Colonic mucosa (tissue), 4 donors: ENCODE results near the gene PLCB1. TPM values are rescaled to one million over a fixed set of nuclear protein-coding genes. Genes with fewer than 3 reads are reported as not detected.

Experiments
- DNase-seq: peaks from one replicate; pipeline ENCODE4 v3.0.0-alpha.2; 2020
- H3K27ac ChIP-seq: fragments of 200-600 bp; one replicate; pipeline ENCODE4 v1.8.0; 2021
- H3K27me3 ChIP-seq: fragments of 200-600 bp; one replicate; pipeline ENCODE4 v1.8.0; 2021
- H3K36me3 ChIP-seq: fragments of 200-600 bp; one replicate; pipeline ENCODE4 v1.8.0; 2021
- H3K4me1 ChIP-seq: fragments of 200-600 bp; one replicate; pipeline ENCODE4 v1.8.0; 2021; ENCODE audit warnings: mild to moderate bottlenecking
- H3K4me3 ChIP-seq: fragments of 200-600 bp; one replicate; pipeline ENCODE4 v1.8.0; 2021
- H3K9ac ChIP-seq, 2 donors: one replicate each; pipeline ENCODE4 v1.7.0; 2013; ENCODE audit warnings: control low read depth in 2 of 2, low read depth in 2 of 2, low read length in 2 of 2
- H3K9me3 ChIP-seq: fragments of 200-600 bp; one replicate; pipeline ENCODE4 v1.8.0; 2021
- CTCF ChIP-seq: fragments of 200-600 bp; IDR thresholded peaks from one replicate; pipeline ENCODE4 v1.8.0; 2022; ENCODE audit warnings: antibody characterized with exemption, mild to moderate bottlenecking
- intact Hi-C: fragments of 100-400 bp; cut with DNase I; formaldehyde crosslinking; loops from one replicate; pipeline ENCODE4 v1.14.1; 2022
- total RNA-seq, 2 donors: library from RNA; stranded (reverse); fragmentation: NEBNext Ultra II Directional in 1 of 2; extraction: Animal tissue kit (Norgen Biotek cat#: 25700) in 1 of 2; gene quantifications; one replicate each; pipeline ENCODE4 v1.2.1, GENCODE V29; 2021
- donor health status: healthy.
- donor health status: DM: no; HTN: no; CAD: no.
- donor health status: DM: no; HTN: no; CAD: no.

Gene PLCB1
- total RNA-seq, 2 donors from 2014 or later = 8.3 to 9.6 TPM

- Histone ChIP-seq H3K36me3 (no peaks in the 10 kb centered on the region), H3K4me1 (no peaks in the 10 kb centered on the region), H3K27me3 (no peaks in the 10 kb centered on the region), H3K9ac (no peak overlapping the region), H3K4me3 (no peak overlapping the region), H3K9me3 (no peaks in the 10 kb centered on the region), H3K27ac (no peak overlapping the region)
- TF ChIP-seq CTCF = no peak
- intact Hi-C loops = no loop called here
- DNase-seq = no peak
Measured at GRCh38 chr20:8334641-8335040, 202.6 kb downstream of the PLCB1 start.

- Histone ChIP-seq H3K9ac (no peak overlapping the region), H3K27me3 (no peaks in the 10 kb centered on the region), H3K27ac (no peak overlapping the region), H3K4me1 (no peaks in the 10 kb centered on the region), H3K36me3 (no peaks in the 10 kb centered on the region), H3K9me3 (no peaks in the 10 kb centered on the region), H3K4me3 (no peak overlapping the region)
- TF ChIP-seq CTCF = no peak
- no peak for DNase-seq
- intact Hi-C loops = no loop called here
Measured at GRCh38 chr20:8335059-8335458, 203.0 kb downstream of the PLCB1 start.

- Histone ChIP-seq H3K4me1 (no peaks in the 10 kb centered on the region), H3K4me3 (no peak overlapping the region), H3K27me3 (no peaks in the 10 kb centered on the region), H3K27ac (no peak overlapping the region), H3K36me3 (no peaks in the 10 kb centered on the region), H3K9ac (no peak overlapping the region), H3K9me3 (no peaks in the 10 kb centered on the region)
- DNase-seq = no peak
- no peak for TF ChIP-seq CTCF
- intact Hi-C loops = no loop called here
Measured at GRCh38 chr20:8335495-8336195, 203.6 kb downstream of the PLCB1 start.

GRCh38 chr20:8339349-8339748 lies 207.3 kb downstream of the PLCB1 start:
- no peaks in the 10 kb centered on the region for H3K27me3 ChIP-seq
- no peaks in the 10 kb centered on the region for H3K9me3 ChIP-seq
- intact Hi-C loops = no loop called here
- no peak overlapping the region for H3K9ac ChIP-seq
- TF ChIP-seq CTCF = no peak
- no peak overlapping the region for H3K4me3 ChIP-seq
- no peak overlapping the region for H3K27ac ChIP-seq
- H3K36me3 ChIP-seq = no peaks in the 10 kb centered on the region
- no peaks in the 10 kb centered on the region for H3K4me1 ChIP-seq
- DNase-seq = no peak

GRCh38 chr20:8342391-8342790 lies 210.3 kb downstream of the PLCB1 start:
- no peaks in the 10 kb centered on the region for H3K36me3 ChIP-seq
- no peak overlapping the region for H3K27ac ChIP-seq
- intact Hi-C loops = no loop called here
- no peaks in the 10 kb centered on the region for H3K27me3 ChIP-seq
- no peak for TF ChIP-seq CTCF
- no peak for DNase-seq
- H3K9me3 ChIP-seq = no peaks in the 10 kb centered on the region
- no peak overlapping the region for H3K9ac ChIP-seq
- no peak overlapping the region for H3K4me3 ChIP-seq
- H3K4me1 ChIP-seq = no peaks in the 10 kb centered on the region
